Measurements from ENCODE around the gene LBHD1. TPM values are rescaled to one million over a fixed set of nuclear protein-coding genes. Genes with fewer than 3 reads are reported as not detected.
"Not testable (repeated sequence)": the region's sequence is repeated elsewhere in the genome, so short reads cannot be mapped to it uniquely, and the experiment has no call there.

LBHD1 gene
- total RNA-seq, 1 experiment from 2014 or later, result 4.5 TPM

DNA sequence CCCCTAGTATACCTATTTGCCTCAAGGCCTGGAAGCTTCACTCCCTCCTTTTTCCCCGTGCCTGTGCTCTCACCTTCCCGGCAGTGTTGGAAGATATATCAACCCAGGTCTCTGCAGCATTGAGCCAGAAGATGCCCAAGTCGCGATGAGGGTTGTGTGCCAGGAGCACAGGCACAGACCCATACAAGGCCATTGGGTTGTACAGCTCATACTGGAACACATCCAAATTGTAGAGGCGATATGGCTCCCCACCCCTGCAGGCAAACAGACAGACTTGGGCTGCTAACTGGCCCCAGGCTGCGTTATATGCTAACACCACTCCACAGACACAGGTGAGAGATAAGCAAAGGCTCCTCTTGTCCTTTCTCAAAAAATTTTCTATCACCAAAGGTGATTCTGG is 39.6 kb downstream of the LBHD1 start:
- H3K27me3 ChIP-seq (ENCODE audit: control insufficient read depth, insufficient read depth, low read length), result no peaks in the 10 kb centered on the region
- H3K36me3 ChIP-seq (replicated peaks; ENCODE audit: control insufficient read depth, insufficient read depth, low read length), result peaks cover 66% of the 10 kb centered on the region
- DNase-seq, result no peak
- no peak overlapping the region for H3K4me3 ChIP-seq (ENCODE audit: insufficient read depth, low read depth, low read length)

- H3K36me3 ChIP-seq (replicated peaks; ENCODE audit: control insufficient read depth, insufficient read depth, low read length), result peaks cover 63% of the 10 kb centered on the region
Observed at GRCh38 chr11:62627713-62628112, 44.4 kb downstream of the LBHD1 start.

DNA sequence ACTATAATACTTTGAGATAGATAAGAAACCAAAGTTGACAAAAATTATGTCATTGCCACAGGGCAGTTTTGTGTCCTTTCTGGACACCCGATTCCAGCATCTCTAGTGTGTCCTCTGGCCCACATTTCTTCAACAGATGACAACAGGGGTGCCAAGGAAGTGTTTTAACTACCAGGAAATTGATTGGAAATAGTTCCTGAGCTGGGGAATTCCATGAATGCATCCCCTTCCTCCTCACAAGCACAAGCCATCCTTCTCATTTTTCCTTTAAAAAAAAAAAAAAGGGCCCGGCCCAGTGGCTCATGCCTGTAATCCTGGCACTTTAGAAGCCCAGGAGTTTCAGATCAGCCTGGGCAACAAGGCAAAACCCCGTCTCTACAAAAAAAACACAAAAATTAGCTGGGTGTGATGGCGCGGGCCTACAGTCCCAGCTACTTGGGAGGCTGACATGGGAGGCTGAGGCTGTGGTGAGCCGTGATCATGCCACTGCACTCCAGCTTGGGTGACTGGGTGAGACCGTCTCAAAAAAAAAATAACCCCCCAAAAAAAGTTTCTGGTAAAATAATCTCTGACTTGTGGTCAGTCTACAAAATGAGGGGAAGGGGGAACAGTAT is 49.5 kb downstream of the LBHD1 start:
- Histone ChIP-seq H3K36me3 (replicated peaks; ENCODE audit: control insufficient read depth, insufficient read depth, low read length) (peaks cover 22% of the 10 kb centered on the region), H3K4me3 (ENCODE audit: insufficient read depth, low read depth, low read length) (peak overlapping the region; percentile 34), H3K27me3 (ENCODE audit: control insufficient read depth, insufficient read depth, low read length) (no peaks in the 10 kb centered on the region)
- no peak for DNase-seq

More at GRCh38 chr11:62627713-62628112, 44.4 kb downstream of the LBHD1 start:
- no peak overlapping the region for H3K4me3 ChIP-seq (ENCODE audit: insufficient read depth, low read depth, low read length)
- DNase-seq, result no peak
- no peaks in the 10 kb centered on the region for H3K27me3 ChIP-seq (ENCODE audit: control insufficient read depth, insufficient read depth, low read length)

- DNase-seq, result peak; percentile 100
- Histone ChIP-seq H3K27me3 (ENCODE audit: control insufficient read depth, insufficient read depth, low read length) (no peaks in the 10 kb centered on the region), H3K36me3 (replicated peaks; ENCODE audit: control insufficient read depth, insufficient read depth, low read length) (peaks cover 18% of the 10 kb centered on the region), H3K4me3 (ENCODE audit: insufficient read depth, low read depth, low read length) (peak within 1 kb of the TSS; percentile 77)
Observed at GRCh38 chr11:62621567-62622470, 50.2 kb downstream of the LBHD1 start, which contains the start of gene B3GAT3. TSS of gene B3GAT3 (minus strand) at chr11:62621986. CDS start at chr11:62621947, 39 bp downstream.

DNA sequence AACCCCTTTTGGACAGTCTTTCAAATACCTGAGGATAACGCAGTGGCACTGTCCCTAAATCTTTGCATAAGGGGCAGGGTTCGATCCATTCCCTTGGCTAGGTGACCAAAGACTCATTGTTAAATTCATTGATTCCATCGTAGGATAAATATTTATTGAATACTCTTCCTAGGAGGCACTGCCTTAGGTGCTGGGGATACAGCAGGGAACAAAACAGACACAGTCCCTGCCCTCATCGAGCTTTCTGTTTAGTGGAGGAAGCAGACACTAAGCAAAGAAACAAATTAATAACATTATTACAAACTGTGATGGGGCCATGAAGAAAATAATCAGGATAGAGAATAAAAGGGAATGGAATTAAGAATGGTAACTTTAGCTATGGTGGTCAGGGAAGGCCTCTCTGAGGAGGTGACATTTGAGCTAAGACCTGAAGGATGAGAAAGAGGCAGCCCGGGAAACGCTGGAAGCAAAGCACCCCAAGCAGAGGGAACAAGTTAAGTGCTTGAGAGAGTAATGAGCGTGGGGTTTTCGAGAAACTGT is 51.0 kb downstream of the LBHD1 start:
- DNase-seq, result no peak
- peak overlapping the region; percentile 77 for H3K4me3 ChIP-seq (ENCODE audit: insufficient read depth, low read depth, low read length)
- H3K36me3 ChIP-seq (replicated peaks; ENCODE audit: control insufficient read depth, insufficient read depth, low read length), result peaks cover 11% of the 10 kb centered on the region
- H3K27me3 ChIP-seq (ENCODE audit: control insufficient read depth, insufficient read depth, low read length), result no peaks in the 10 kb centered on the region

- H3K4me3 ChIP-seq (ENCODE audit: insufficient read depth, low read depth, low read length); H3K27me3 ChIP-seq (ENCODE audit: control insufficient read depth, insufficient read depth, low read length); DNase-seq; H3K36me3 ChIP-seq (replicated peaks; ENCODE audit: control insufficient read depth, insufficient read depth, low read length): not testable (repeated sequence)
Observed at GRCh38 chr11:62616957-62617356, 55.1 kb downstream of the LBHD1 start.

DNA sequence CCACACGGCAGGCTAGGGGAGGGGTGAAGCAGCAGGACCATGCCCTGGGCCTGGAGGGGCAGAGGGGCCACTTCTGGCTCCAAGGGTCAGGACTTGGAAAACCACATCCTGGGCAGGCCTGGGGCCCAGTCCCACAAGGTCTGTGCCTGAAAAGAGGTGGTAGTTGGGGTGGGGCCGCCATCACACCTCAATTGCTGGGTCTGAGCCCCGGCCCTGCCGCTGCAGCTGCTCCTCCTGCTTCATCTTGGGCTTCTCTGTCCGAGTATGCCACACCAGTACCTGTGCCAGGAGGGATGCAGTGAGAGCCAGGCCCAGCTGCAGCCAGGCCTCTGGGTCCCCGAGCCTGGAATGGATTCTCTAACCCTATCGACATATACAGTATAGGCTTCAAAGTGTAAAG is 56.5 kb downstream of the LBHD1 start:
- DNase-seq, result no peak
- H3K4me3 ChIP-seq (ENCODE audit: insufficient read depth, low read depth, low read length), result no peak overlapping the region
- H3K27me3 ChIP-seq (ENCODE audit: control insufficient read depth, insufficient read depth, low read length), result peaks cover 4% of the 10 kb centered on the region
- H3K36me3 ChIP-seq (replicated peaks; ENCODE audit: control insufficient read depth, insufficient read depth, low read length), result no peaks in the 10 kb centered on the region

DNA sequence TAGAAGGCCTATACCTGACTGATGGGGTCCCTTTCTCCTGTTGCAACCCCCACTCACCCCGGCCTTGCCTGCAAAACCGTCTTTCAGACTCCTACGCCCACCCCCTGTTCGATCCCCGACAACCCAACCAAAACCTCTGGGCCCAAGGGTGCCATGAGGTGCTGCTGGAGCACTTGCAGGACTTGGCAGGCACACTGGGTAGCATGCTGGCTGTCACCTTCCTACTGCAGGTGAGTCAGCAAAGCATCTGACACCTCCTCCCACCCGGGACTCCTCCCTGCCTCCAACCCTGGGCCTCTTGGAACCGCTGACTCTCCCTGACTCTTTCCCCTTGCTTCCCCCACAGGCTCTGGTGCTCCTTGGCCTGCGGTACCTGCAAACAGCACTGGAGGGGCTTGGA is 57.8 kb downstream of the LBHD1 start:
- H3K27me3 ChIP-seq (ENCODE audit: control insufficient read depth, insufficient read depth, low read length), result peaks cover 4% of the 10 kb centered on the region

DNA sequence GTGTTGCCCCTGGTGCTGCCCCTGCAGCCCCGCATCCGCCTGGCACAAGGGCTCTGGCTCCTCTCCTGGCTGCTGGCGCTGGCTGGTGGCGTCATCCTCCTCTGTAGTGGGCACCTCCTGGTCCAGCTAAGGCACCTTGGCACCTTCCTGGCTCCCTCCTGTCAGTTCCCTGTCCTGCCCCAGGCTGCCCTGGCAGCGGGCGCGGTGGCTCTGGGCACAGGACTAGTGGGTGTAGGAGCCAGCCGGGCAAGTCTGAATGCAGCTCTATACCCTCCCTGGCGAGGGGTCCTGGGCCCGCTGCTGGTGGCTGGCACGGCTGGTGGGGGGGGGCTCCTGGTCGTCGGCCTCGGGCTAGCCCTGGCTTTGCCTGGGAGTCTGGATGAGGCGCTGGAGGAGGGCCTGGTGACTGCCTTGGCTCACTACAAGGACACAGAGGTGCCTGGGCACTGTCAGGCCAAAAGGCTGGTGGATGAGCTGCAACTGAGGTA is 58.7 kb downstream of the LBHD1 start:
- Histone ChIP-seq H3K4me3 (ENCODE audit: insufficient read depth, low read depth, low read length) (peak overlapping the region; percentile 24; the same call in 1 of the 2 replicates), H3K27me3 (ENCODE audit: control insufficient read depth, insufficient read depth, low read length) (peaks cover 4% of the 10 kb centered on the region), H3K36me3 (replicated peaks; ENCODE audit: control insufficient read depth, insufficient read depth, low read length) (no peaks in the 10 kb centered on the region; the same call in 1 of the 2 replicates)
- DNase-seq, result no peak

More for the DNA sequence above, 57.8 kb downstream of the LBHD1 start:
- DNase-seq, result no peak
- H3K4me3 ChIP-seq (ENCODE audit: insufficient read depth, low read depth, low read length), result no peak overlapping the region
- H3K36me3 ChIP-seq (replicated peaks; ENCODE audit: control insufficient read depth, insufficient read depth, low read length), result no peaks in the 10 kb centered on the region; the same call in 1 of the 2 replicates

Other genes starting within 250 kb of the LBHD1 start
- 8.3 and 11.2 TPM in 2 replicates for gene AHNAK, start 125.5 kb downstream of the LBHD1 start, total RNA-seq (2014; rRNA removed; shearing (Covaris generic))
- gene EEF1G, start 98.4 kb downstream of the LBHD1 start, total RNA-seq (2014; rRNA removed; shearing (Covaris generic)), result 1,781 and 1,948 TPM in 2 replicates
- gene TUT1, start 80.7 kb downstream of the LBHD1 start, total RNA-seq (2014; rRNA removed; shearing (Covaris generic)), result 25.8 and 29.4 TPM in 2 replicates
- 151 and 166 TPM in 2 replicates for gene MTA2, start 70.4 kb downstream of the LBHD1 start, total RNA-seq (2014; rRNA removed; shearing (Covaris generic))
- 28.0 and 29.3 TPM in 2 replicates for gene EML3, start 59.5 kb downstream of the LBHD1 start, total RNA-seq (2014; rRNA removed; shearing (Covaris generic))
- 1.1 and 2.5 TPM in 2 replicates for gene ROM1, start 59.0 kb downstream of the LBHD1 start, total RNA-seq (2014; rRNA removed; shearing (Covaris generic))
- 49.9 and 58.3 TPM in 2 replicates for gene B3GAT3, start 50.3 kb downstream of the LBHD1 start, total RNA-seq (2014; rRNA removed; shearing (Covaris generic))
- gene GANAB, start 25.7 kb downstream of the LBHD1 start, total RNA-seq (2014; rRNA removed; shearing (Covaris generic)), result 173 and 181 TPM in 2 replicates
- gene INTS5, start 19.0 kb downstream of the LBHD1 start, total RNA-seq (2014; rRNA removed; shearing (Covaris generic)), result 19.5 and 26.1 TPM in 2 replicates
- gene C11orf98, start 7.1 kb downstream of the LBHD1 start, total RNA-seq (2014; rRNA removed; shearing (Covaris generic)), result 107 and 136 TPM in 2 replicates
- 24.7 and 38.1 TPM in 2 replicates for gene CSKMT, start 7.0 kb downstream of the LBHD1 start, total RNA-seq (2014; rRNA removed; shearing (Covaris generic))
- gene UQCC3, start 594 bp downstream of the LBHD1 start, total RNA-seq (2014; rRNA removed; shearing (Covaris generic)), result 19.0 and 22.4 TPM in 2 replicates
- gene UBXN1, start 6.8 kb upstream of the LBHD1 start, total RNA-seq (2014; rRNA removed; shearing (Covaris generic)), result 79.2 and 81.2 TPM in 2 replicates
- gene LRRN4CL, start 17.3 kb upstream of the LBHD1 start, total RNA-seq (2014; rRNA removed; shearing (Covaris generic)), result 0.14 and 0.30 TPM in 2 replicates
- gene BSCL2, start 35.2 kb upstream of the LBHD1 start, total RNA-seq (2014; rRNA removed; shearing (Covaris generic)), result 169 and 200 TPM in 2 replicates
- 0.33 and 3.1 TPM in 2 replicates for gene GNG3, start 35.4 kb upstream of the LBHD1 start, total RNA-seq (2014; rRNA removed; shearing (Covaris generic))
- 7.3 and 10.1 TPM in 2 replicates for gene HNRNPUL2, start 55.2 kb upstream of the LBHD1 start, total RNA-seq (2014; rRNA removed; shearing (Covaris generic))
- gene TTC9C, start 56.2 kb upstream of the LBHD1 start, total RNA-seq (2014; rRNA removed; shearing (Covaris generic)), result 45.1 and 63.1 TPM in 2 replicates
- gene ZBTB3, start 81.9 kb upstream of the LBHD1 start, total RNA-seq (2014; rRNA removed; shearing (Covaris generic)), result 26.8 and 42.0 TPM in 2 replicates
- gene POLR2G, start 89.3 kb upstream of the LBHD1 start, total RNA-seq (2014; rRNA removed; shearing (Covaris generic)), result 155 and 172 TPM in 2 replicates
- 32.1 and 42.9 TPM in 2 replicates for gene TAF6L, start 99.1 kb upstream of the LBHD1 start, total RNA-seq (2014; rRNA removed; shearing (Covaris generic))
- 50.1 and 55.2 TPM in 2 replicates for gene TMEM179B, start 115.1 kb upstream of the LBHD1 start, total RNA-seq (2014; rRNA removed; shearing (Covaris generic))
- 30.2 and 42.1 TPM in 2 replicates for gene TMEM223, start 119.7 kb upstream of the LBHD1 start, total RNA-seq (2014; rRNA removed; shearing (Covaris generic))
- 19.1 and 19.3 TPM in 2 replicates for gene NXF1, start 133.2 kb upstream of the LBHD1 start, total RNA-seq (2014; rRNA removed; shearing (Covaris generic))
- gene STX5, start 159.8 kb upstream of the LBHD1 start, total RNA-seq (2014; rRNA removed; shearing (Covaris generic)), result 24.0 and 29.0 TPM in 2 replicates
- not detected in 2 replicates for gene TEX54, start 160.6 kb upstream of the LBHD1 start, total RNA-seq (2014; rRNA removed; shearing (Covaris generic))
- gene WDR74, start 167.3 kb upstream of the LBHD1 start, total RNA-seq (2014; rRNA removed; shearing (Covaris generic)), result 153 and 160 TPM in 2 replicates
- 271 and 340 TPM in 2 replicates for gene SLC3A2, start 208.6 kb upstream of the LBHD1 start, total RNA-seq (2014; rRNA removed; shearing (Covaris generic))
- not detected in 2 replicates for gene CHRM1, start 249.1 kb upstream of the LBHD1 start, total RNA-seq (2014; rRNA removed; shearing (Covaris generic))